SU-DHL-6 (cell line): ENCODE results near the gene COQ8B.

Experiments used
- H2AFZ ChIP-seq: fragments of 200-600 bp; sonication (generic); 2 replicates; pipeline ENCODE4 v1.6.1; 2014; ENCODE audit warnings: low read depth, mild to moderate bottlenecking, moderate library complexity, mixed read lengths, antibody characterized with exemption, low read length; ENCODE audit not compliant: severe bottlenecking
- H3F3A ChIP-seq: fragments of 200-600 bp; shearing (Covaris generic); 2 replicates; pipeline ENCODE4 v1.6.0; 2016; ENCODE audit warnings: antibody characterized with exemption, mild to moderate bottlenecking; ENCODE audit not compliant: insufficient read depth
- H3K27ac ChIP-seq: fragments of 200-600 bp; sonication (generic); 2 replicates; pipeline ENCODE4 v1.5.1; 2016; ENCODE audit warnings: low read depth, mild to moderate bottlenecking, low read length, moderate library complexity, mixed read lengths
- H3K27me3 ChIP-seq: fragments of 200-600 bp; sonication (generic), shearing (Covaris generic); 2 replicates; pipeline ENCODE4 v1.6.0; 2014; ENCODE audit warnings: mild to moderate bottlenecking, low read length
- H3K36me3 ChIP-seq: fragments of 200-600 bp; sonication (generic); 2 replicates; pipeline ENCODE4 v1.6.1; 2014; ENCODE audit warnings: mild to moderate bottlenecking, low read length, mixed read lengths
- H3K4me2 ChIP-seq: fragments of 300-600, 200-600 bp; shearing (Covaris generic), sonication (generic); 2 replicates; pipeline ENCODE4 v1.6.0; 2014; ENCODE audit warnings: low read length, low read depth, mild to moderate bottlenecking; ENCODE audit not compliant: poor library complexity, severe bottlenecking
- H3K4me3 ChIP-seq: fragments of 200-600 bp; sonication (generic); 2 replicates; pipeline ENCODE4 v1.5.1; 2014; ENCODE audit warnings: antibody characterized with exemption, low read length, mild to moderate bottlenecking, mixed read lengths; ENCODE audit not compliant: insufficient read depth, poor library complexity, severe bottlenecking
- H3K79me2 ChIP-seq: fragments of 200-600 bp; sonication (generic); 2 replicates; pipeline ENCODE4 v1.6.1; 2014; ENCODE audit warnings: mild to moderate bottlenecking, low read length, moderate library complexity; ENCODE audit not compliant: insufficient read depth
- H3K9ac ChIP-seq: fragments of 200-600 bp; sonication (generic); 2 replicates; pipeline ENCODE4 v1.7.0; 2014; ENCODE audit warnings: mild to moderate bottlenecking, low read length
- H3K9me2 ChIP-seq: fragments of 200-600 bp; sonication (generic); replicated peaks from 2 replicates; pipeline ENCODE4 v1.6.1; 2014; ENCODE audit warnings: low read length; ENCODE audit not compliant: insufficient read depth
- H3K9me3 ChIP-seq: fragments of 200-600 bp; sonication (generic); 2 replicates; pipeline ENCODE4 v1.6.1; 2014; ENCODE audit warnings: low read length, mixed read lengths; ENCODE audit not compliant: insufficient read depth
- H4K20me1 ChIP-seq: fragments of 200-600 bp; sonication (generic); 2 replicates; pipeline ENCODE4 v1.6.1; 2014; ENCODE audit warnings: low read depth, mild to moderate bottlenecking, antibody characterized with exemption, low read length, moderate library complexity, mixed read lengths
- CTCF ChIP-seq: fragments of 200-600 bp; sonication (generic); IDR thresholded peaks from one replicate; pipeline ENCODE4 v1.5.1; 2017; ENCODE audit warnings: antibody characterized with exemption, mild to moderate bottlenecking, low read length, moderate library complexity; ENCODE audit not compliant: insufficient read depth, poor library complexity, severe bottlenecking
- EZH2phosphoT487 ChIP-seq: fragments of 200-600 bp; sonication (generic), shearing (Covaris generic); conservative IDR thresholded peaks from 2 replicates; pipeline ENCODE4 v1.6.1; 2018; ENCODE audit warnings: mild to moderate bottlenecking, antibody characterized with exemption, low read length, moderate library complexity, mixed read lengths

Gene COQ8B

DNA sequence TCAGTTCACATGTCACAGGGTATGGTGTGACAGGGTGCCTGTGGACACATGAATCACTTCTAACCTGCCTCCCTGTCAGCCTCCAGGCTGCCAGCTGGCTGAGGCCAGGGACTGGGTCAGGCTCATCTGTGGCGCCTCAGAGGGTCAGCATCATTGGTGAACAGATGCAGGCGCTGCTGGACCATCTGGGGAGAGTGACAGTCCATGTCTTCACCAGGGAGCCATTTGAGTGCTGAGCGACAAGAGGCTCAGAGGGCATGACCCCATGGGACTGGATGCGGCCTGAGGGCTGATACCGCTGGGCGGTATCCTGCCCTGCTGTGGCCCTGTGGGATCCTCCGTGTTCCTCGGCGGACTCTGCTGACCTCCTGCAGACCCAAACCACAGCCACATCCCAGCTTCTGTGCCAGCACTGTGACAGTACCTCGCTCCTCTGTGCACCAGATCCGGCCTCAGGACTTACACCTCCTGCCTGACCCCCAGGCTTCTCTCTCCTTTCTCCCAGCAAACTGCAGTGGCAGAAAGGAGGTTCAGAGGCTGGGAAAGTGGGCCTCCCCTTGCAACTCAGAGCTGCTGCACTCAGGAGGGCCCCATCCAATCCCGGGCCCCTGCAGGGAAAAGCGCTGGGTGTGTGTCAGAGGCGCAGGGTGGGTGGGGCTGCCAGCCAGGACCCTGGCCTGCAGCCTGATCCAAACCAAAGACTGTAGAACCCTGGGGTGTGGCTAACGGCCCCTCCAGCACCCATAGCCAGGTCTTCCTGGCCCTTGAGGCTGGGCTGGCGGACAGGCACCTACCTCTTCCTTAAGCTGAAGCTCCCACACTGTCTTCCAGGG lies 23.4 kb upstream of the COQ8B start:
- Histone ChIP-seq H3K9ac (no peak overlapping the region), H3F3A (no peaks in the 10 kb centered on the region), H3K9me3 (no peaks in the 10 kb centered on the region), H3K4me3 (no peak overlapping the region), H3K27ac (no peak overlapping the region), H3K36me3 (no peaks in the 10 kb centered on the region), H3K9me2 (no peaks in the 10 kb centered on the region), H2AFZ (no peak overlapping the region), H3K79me2 (no peaks in the 10 kb centered on the region), H4K20me1 (no peaks in the 10 kb centered on the region), H3K27me3 (no peaks in the 10 kb centered on the region), H3K4me2 (no peak overlapping the region)
- TF ChIP-seq CTCF (no peak), EZH2phosphoT487 (no peak)

DNA sequence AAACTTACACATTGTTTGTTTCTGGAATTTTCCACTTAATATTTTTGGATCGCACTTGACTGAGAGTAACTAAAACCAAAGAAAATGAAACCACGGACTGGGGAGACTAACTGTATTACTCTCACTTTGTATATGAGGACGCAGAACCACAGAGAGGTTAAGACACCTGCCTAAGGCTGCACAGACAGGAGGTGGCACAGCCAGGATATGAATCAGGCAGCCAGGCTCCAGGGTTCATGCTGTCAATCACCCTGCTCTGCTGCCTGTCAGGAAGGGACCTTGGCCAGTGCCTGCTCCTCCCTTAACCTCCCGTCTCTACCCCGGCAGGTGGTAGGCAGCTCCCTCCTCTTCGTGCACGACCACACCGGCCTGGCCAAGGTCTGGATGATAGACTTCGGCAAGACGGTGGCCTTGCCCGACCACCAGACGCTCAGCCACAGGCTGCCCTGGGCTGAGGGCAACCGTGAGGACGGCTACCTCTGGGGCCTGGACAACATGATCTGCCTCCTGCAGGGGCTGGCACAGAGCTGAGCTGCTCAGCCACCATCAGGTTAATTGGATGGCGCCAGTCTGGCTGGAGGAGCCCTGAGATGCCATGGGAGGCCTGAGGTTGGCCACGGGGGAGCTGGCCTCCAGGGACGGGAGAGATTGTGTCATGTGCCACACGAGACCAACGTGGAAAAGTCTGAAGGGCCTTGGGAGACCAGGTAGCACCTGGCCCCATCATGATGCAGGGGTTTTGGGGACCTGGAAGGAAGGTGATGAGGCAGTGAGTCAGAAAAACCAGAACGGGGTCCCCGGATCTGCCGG lies 22.5 kb upstream of the COQ8B start:
- Histone ChIP-seq H3K9ac (no peak overlapping the region), H3K9me3 (no peaks in the 10 kb centered on the region), H3F3A (no peaks in the 10 kb centered on the region), H3K4me2 (no peak overlapping the region), H3K36me3 (no peaks in the 10 kb centered on the region), H3K27ac (no peak overlapping the region), H2AFZ (no peak overlapping the region), H3K27me3 (no peaks in the 10 kb centered on the region), H3K79me2 (no peaks in the 10 kb centered on the region), H4K20me1 (no peaks in the 10 kb centered on the region), H3K9me2 (no peaks in the 10 kb centered on the region), H3K4me3 (no peak overlapping the region)
- no peak for TF ChIP-seq EZH2phosphoT487
- TF ChIP-seq CTCF: no peak

- no peak overlapping the region for H3K4me2 ChIP-seq
- no peak overlapping the region for H2AFZ ChIP-seq
- no peaks in the 10 kb centered on the region for H3F3A ChIP-seq
- no peaks in the 10 kb centered on the region for H3K27me3 ChIP-seq
- H3K4me3 ChIP-seq: no peak overlapping the region
- no peaks in the 10 kb centered on the region for H3K79me2 ChIP-seq
- no peak overlapping the region for H3K27ac ChIP-seq
- no peaks in the 10 kb centered on the region for H3K36me3 ChIP-seq
- H3K9ac ChIP-seq: no peak overlapping the region
- no peaks in the 10 kb centered on the region for H3K9me2 ChIP-seq
- H3K9me3 ChIP-seq: no peaks in the 10 kb centered on the region
- TF ChIP-seq EZH2phosphoT487 (no peak), CTCF (no peak)
- no peaks in the 10 kb centered on the region for H4K20me1 ChIP-seq
These were observed 20.5 kb upstream of the COQ8B start for GRCh38 chr19:40737102-40737644.
